HG03439 (cell line): Measurements from ENCODE around the gene GNRHR.
A peak's percentile ranks its signal among the peaks of the same experiment; 100 is the strongest.

Source experiments
- ATAC-seq: cut with Tn5 transposase; IDR thresholded peaks from one replicate; pipeline ENCODE4 v1.9.1; 2021; ENCODE audit warnings: mild to moderate bottlenecking, moderate library complexity; ENCODE audit not compliant: unreplicated experiment

GNRHR gene

DNA sequence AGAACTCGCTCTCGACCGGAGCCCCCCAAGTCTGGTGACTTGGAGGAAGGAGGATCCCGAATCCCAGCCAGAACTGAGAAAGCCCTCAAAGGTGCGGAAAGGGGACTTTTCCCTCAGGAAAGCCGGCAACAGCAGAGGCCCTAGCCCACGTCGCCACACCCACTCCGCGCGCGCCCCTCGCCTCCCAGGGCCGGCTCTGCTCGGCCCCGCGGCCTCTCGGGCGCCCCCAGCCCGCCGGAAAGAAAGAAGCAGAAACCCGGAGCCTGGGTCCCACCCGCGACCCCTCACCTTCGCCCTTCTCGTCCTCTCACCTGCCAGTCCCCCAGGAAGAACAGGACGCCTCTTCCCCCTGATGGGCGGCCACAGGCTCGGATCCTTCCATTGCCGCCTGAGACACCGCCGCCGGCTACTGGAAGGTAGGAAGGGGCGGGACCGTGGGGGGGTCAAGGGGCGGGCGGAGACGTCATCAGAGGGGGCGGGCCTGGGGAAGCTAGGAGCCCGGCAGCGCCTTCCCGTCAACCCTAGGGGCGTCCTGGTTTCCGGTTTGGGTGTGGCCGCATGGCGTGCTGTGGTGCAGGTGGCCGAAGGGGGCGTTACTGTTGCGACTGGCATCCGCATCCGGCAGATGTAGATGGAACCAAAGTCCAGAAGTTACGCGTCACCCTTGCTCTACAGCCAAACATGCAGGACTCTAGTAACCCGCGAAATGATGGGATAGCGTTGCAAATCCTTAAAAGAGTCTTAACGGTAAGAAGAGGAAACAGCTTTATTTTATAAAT lies 53.3 kb downstream of the GNRHR start, which contains the start of gene UBA6:
Gene UBA6, minus strand, starts transcription at position 418 of the 779 bp plus-strand sequence. Its CDS starts 36 bp downstream, at position 382.
- ATAC-seq, result peak; percentile 99

DNA sequence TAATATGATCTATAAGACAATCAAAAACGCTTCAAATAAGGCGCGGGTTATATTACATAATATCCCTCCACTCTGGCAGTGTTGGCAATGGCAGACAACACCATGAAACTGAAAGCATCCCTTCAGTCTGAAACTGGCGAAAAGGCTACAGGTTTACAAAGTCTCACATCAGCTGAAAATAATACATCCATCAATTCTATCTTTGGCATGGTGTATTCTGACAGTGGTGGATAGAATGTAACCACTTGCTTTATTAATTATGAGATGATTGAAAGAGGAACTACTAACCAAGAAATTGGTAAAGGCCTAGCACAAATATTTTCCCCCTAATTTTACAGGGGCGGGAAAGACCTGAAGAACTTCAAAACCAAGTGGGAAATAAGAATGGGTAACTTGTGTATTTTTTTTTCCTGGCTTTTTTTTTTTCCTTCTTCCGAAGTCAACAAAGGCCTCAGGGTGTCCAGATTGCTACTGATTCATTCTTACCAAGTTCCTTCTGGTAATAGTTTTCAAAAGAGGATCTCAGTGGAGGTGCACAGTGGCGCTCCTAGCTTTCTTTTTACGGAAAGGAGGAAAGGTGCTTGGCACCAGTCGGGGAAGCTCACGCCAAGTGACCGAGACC lies 54.0 kb downstream of the GNRHR start:
- no peak for ATAC-seq

DNA sequence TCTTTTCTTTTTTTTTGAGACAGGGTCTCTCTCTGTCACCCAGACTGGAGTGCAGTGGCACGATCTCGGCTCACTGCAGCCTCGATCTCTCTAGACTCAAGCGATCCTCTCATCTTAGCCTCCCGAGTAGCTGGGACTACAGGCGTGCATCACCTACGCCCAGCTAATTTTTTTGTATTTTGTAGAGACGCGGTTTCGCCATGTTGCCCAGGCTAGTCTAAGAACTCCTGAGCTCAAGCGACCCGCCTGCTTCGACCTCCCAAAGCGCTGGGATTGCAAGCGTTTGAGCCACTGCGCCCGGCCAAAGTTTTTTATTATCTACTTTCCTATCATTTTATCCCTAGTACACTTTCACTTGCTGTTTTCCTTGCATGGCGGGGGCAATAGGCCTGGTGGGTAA lies 54.6 kb downstream of the GNRHR start:
- ATAC-seq, result no peak

DNA sequence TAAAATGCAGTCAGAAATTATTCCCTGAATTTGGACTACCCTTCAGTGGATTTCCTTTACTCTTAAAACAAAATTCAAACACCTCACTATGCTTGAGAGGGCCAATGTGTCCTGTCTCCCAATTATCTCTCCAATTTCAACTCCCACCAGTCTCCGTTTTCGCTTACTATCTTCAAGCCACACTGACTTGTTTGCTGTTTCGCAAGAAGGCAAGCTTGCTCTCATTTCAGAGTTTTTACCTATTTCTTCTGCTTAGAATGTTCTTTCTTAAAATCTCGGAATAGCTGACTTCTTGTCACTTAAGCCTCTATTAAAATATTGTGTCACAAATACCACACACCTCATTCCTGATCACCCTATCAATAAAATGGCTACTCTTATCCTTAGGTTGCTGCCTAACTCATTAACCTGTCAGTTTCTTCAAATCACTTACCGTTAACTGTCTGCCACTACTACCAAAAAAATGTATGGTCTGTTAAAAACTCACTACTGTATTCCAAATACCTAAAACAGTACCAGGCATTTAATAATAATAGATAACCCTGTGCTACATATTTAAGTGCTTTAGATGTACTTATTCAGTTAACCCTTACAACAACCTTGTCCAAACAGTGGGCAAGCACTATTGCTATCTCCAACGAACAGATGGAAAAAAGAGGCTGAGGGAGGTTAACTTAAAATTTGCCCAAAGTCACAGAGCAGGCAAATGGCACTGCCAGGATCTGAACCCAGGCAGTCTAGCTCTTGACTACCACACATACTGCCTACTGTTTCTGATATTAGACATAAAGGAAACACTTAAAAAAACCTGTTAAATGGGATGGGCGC lies 56.1 kb downstream of the GNRHR start:
- ATAC-seq, result no peak

DNA sequence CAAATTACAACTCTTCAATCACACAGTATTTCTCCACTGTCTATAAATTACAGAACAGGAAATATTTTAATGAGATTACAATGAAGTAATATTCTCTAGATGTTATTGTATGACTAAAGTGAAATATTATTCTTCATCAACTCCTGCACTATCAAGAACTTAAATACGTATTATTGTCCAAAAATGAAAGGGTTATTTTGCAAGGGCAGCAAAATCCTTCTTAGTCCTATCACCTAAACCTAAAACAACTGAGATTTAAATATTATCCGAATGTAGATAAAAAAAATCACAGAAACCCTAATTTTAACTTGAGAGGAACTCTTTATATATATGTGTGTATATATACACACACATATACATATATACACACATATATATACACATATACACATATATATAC lies 58.1 kb downstream of the GNRHR start:
- no peak for ATAC-seq

DNA sequence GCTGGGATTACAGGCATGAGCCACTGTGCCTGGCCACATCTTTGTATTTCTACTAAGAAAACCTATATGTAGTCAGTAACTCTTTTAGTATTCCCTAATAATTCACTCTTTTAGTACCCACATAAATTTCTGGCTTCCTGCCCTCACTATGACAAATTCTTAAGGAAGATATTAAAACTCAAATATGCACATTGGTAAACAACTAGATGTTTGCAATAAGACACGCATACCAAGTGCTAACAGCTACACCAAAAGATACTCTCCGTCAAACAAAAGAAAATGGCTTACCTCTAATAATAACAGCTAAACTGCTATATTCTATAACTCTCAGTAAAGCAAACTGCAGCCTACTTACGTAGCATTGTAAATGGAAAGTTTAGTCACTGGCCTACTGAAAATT lies 59.5 kb downstream of the GNRHR start:
- ATAC-seq, result no peak

DNA sequence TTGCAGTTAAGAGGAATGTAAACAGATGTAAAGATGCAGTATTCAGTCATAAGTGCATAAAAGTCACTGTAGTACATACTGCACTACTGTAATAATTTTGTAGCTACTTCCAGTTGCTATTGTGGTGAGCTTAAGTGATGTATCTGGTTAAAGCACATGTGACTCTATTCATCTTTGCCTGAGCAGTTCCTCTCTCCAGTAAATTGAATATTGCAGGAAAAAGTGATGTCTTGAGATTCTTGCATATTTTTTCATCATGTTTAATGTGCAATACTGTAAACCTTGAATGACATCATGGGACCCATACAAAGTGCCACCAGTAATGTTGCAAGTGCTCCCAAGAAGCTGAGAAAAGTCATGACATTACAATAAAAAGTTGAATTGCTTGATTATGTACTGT lies 62.9 kb downstream of the GNRHR start:
- no peak for ATAC-seq
